Neural progenitor cell (in vitro differentiated cells): Measurements from ENCODE around the gene UBALD2. TPM values are rescaled to one million over a fixed set of nuclear protein-coding genes. Genes with fewer than 3 reads are reported as not detected.

Source experiments
- DNase-seq: peaks from one replicate; pipeline ENCODE4 v3.0.0-alpha.2; 2016; ENCODE audit warnings: low spot score
- H2AFZ ChIP-seq: fragments of 200-600 bp; sonication (generic); replicated peaks from 2 replicates; pipeline ENCODE4 v1.6.1; 2016; ENCODE audit warnings: antibody characterized with exemption
- H3F3A ChIP-seq: fragments of 200-600 bp; sonication (generic); 2 replicates; pipeline ENCODE4 v1.6.1; 2016; ENCODE audit warnings: antibody characterized with exemption, low read depth
- H3K27ac ChIP-seq: fragments of 200-600 bp; sonication (generic); 2 replicates; pipeline ENCODE4 v1.5.1; 2016; ENCODE audit warnings: mild to moderate bottlenecking
- H3K27me3 ChIP-seq: fragments of 200-600 bp; sonication (generic); 2 replicates; pipeline ENCODE4 v1.6.1; 2016; ENCODE audit warnings: mild to moderate bottlenecking, moderate library complexity
- H3K36me3 ChIP-seq: fragments of 200-600 bp; sonication (generic); 2 replicates; pipeline ENCODE4 v1.5.1; 2016
- H3K4me1 ChIP-seq: fragments of 200-600 bp; sonication (generic); 2 replicates; pipeline ENCODE4 v1.6.1; 2016; ENCODE audit warnings: mixed run types
- H3K4me2 ChIP-seq: fragments of 200-600 bp; sonication (generic); 2 replicates; pipeline ENCODE4 v1.6.1; 2016
- H3K4me3 ChIP-seq: fragments of 200-600 bp; sonication (generic); 2 replicates; pipeline ENCODE4 v1.5.1; 2016
- H3K79me2 ChIP-seq: fragments of 200-600 bp; sonication (generic); 2 replicates; pipeline ENCODE4 v1.6.1; 2016; ENCODE audit warnings: low read depth
- H3K9ac ChIP-seq: fragments of 200-600 bp; sonication (generic); 2 replicates; pipeline ENCODE4 v1.6.1; 2016
- H3K9me3 ChIP-seq: fragments of 200-600 bp; sonication (generic); 2 replicates; pipeline ENCODE4 v1.5.1; 2016; ENCODE audit warnings: low read depth
- H4K20me1 ChIP-seq: fragments of 200-600 bp; sonication (generic); 2 replicates; pipeline ENCODE4 v1.6.1; 2016; ENCODE audit warnings: low read depth
- H3K27ac Mint-ChIP-seq: 3 replicates; pipeline ENCODE4 v1.8.0; 2021; ENCODE audit warnings: mixed read lengths
- H3K27me3 Mint-ChIP-seq: 2 replicates; pipeline ENCODE4 v1.8.0; 2022; ENCODE audit warnings: low read depth, mild to moderate bottlenecking, inconsistent platforms, moderate library complexity, mixed read lengths; ENCODE audit not compliant: insufficient read depth
- H3K36me3 Mint-ChIP-seq: 3 replicates; pipeline ENCODE4 v1.8.0; 2021; ENCODE audit warnings: mixed read lengths
- H3K4me1 Mint-ChIP-seq: 3 replicates; pipeline ENCODE4 v1.8.0; 2021; ENCODE audit warnings: mixed read lengths
- H3K4me3 Mint-ChIP-seq: 3 replicates; pipeline ENCODE4 v1.8.0; 2021; ENCODE audit warnings: mild to moderate bottlenecking, moderate library complexity, mixed read lengths
- H3K9me3 Mint-ChIP-seq: 3 replicates; pipeline ENCODE4 v1.8.0; 2020; ENCODE audit warnings: mixed read lengths
- EZH2 ChIP-seq: fragments of 200-600 bp; sonication (generic); IDR thresholded peaks from 2 replicates; pipeline ENCODE4 v1.6.1; 2017; ENCODE audit warnings: antibody characterized with exemption, mild to moderate bottlenecking, moderate library complexity
- EZH2phosphoT487 ChIP-seq: fragments of 200-600 bp; sonication (generic); IDR thresholded peaks from 2 replicates; pipeline ENCODE4 v1.6.1; 2017; ENCODE audit warnings: antibody characterized with exemption
- total RNA-seq: library from RNA; depleted of rRNA; stranded (reverse); fragments of >200 nt; gene quantifications from 2 replicates; pipeline ENCODE4 v1.2.3, GENCODE V29; 2015; ENCODE audit warnings: low replicate concordance
- TF ChIP-seq, protein P1 (sequence below): fragments of 200-600 bp; sonication (generic); IDR thresholded peaks from 2 replicates; pipeline ENCODE4 v1.5.1; 2017; ENCODE audit warnings: antibody characterized with exemption, mild to moderate bottlenecking

UBALD2 gene
- total RNA-seq, 1 donor from 2014 or later = 4.2 TPM

DNA sequence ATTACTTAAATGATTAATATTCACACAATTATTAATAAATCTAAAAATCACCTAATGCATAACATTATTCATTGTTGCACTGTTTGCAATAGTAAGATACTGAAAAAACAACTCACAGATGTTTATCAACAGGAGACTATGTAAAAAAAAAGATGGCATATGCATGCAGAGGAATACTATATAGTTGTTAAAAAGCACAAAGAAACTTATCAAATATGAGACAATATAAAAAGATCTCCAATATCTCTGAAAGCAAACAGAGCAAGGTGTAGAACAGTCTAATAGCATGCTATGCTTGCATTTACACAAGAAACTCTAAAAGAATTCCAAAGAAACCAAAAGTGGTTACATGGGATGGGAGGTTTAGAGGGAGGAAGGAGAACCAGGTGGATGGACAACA lies 28.5 kb upstream of the UBALD2 start:
- Mint-ChIP-seq H3K4me1 (peaks cover 18% of the 10 kb centered on the region), H3K36me3 (no peaks in the 10 kb centered on the region), H3K4me3 (no peak overlapping the region), H3K9me3 (no peaks in the 10 kb centered on the region), H3K27ac (no peak overlapping the region), H3K27me3 (no peaks in the 10 kb centered on the region)
- TF ChIP-seq, protein P1, sequence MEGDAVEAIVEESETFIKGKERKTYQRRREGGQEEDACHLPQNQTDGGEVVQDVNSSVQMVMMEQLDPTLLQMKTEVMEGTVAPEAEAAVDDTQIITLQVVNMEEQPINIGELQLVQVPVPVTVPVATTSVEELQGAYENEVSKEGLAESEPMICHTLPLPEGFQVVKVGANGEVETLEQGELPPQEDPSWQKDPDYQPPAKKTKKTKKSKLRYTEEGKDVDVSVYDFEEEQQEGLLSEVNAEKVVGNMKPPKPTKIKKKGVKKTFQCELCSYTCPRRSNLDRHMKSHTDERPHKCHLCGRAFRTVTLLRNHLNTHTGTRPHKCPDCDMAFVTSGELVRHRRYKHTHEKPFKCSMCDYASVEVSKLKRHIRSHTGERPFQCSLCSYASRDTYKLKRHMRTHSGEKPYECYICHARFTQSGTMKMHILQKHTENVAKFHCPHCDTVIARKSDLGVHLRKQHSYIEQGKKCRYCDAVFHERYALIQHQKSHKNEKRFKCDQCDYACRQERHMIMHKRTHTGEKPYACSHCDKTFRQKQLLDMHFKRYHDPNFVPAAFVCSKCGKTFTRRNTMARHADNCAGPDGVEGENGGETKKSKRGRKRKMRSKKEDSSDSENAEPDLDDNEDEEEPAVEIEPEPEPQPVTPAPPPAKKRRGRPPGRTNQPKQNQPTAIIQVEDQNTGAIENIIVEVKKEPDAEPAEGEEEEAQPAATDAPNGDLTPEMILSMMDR = no peak
- TF ChIP-seq EZH2 (no peak), EZH2phosphoT487 (no peak)
- DNase-seq = no peak
- H3K4me1 ChIP-seq = peaks cover 2% of the 10 kb centered on the region
- peaks cover 6% of the 10 kb centered on the region for H3K79me2 ChIP-seq
- peaks cover 9% of the 10 kb centered on the region for H4K20me1 ChIP-seq
- H3K27ac ChIP-seq = no peak overlapping the region
- no peak overlapping the region for H3K4me3 ChIP-seq
- H3F3A ChIP-seq = peaks cover 22% of the 10 kb centered on the region
- no peak overlapping the region for H3K4me2 ChIP-seq
- H3K36me3 ChIP-seq = no peaks in the 10 kb centered on the region
- H3K9ac ChIP-seq = no peak overlapping the region
- H3K9me3 ChIP-seq = no peaks in the 10 kb centered on the region
- H3K27me3 ChIP-seq = peaks cover 35% of the 10 kb centered on the region
- H2AFZ ChIP-seq = no peak overlapping the region

GRCh38 chr17:76237859-76238313 lies 27.3 kb upstream of the UBALD2 start:
- Histone ChIP-seq H3F3A (peaks cover 29% of the 10 kb centered on the region), H3K4me3 (no peak overlapping the region), H3K4me2 (no peak overlapping the region), H3K27ac (no peak overlapping the region), H3K27me3 (peaks cover 48% of the 10 kb centered on the region), H3K9ac (no peak overlapping the region), H2AFZ (no peak overlapping the region), H3K36me3 (no peaks in the 10 kb centered on the region), H3K4me1 (peaks cover 7% of the 10 kb centered on the region), H4K20me1 (peaks cover 9% of the 10 kb centered on the region), H3K9me3 (no peaks in the 10 kb centered on the region), H3K79me2 (peaks cover 6% of the 10 kb centered on the region)
- peaks cover 18% of the 10 kb centered on the region for H3K4me1 Mint-ChIP-seq
- H3K27me3 Mint-ChIP-seq = peaks cover 6% of the 10 kb centered on the region
- H3K27ac Mint-ChIP-seq = no peak overlapping the region
- no peaks in the 10 kb centered on the region for H3K36me3 Mint-ChIP-seq
- DNase-seq = no peak
- no peaks in the 10 kb centered on the region for H3K9me3 Mint-ChIP-seq
- H3K4me3 Mint-ChIP-seq = peak overlapping the region; percentile 88
- TF ChIP-seq, protein P1 = no peak
- TF ChIP-seq EZH2phosphoT487 (no peak), EZH2 (no peak)

- no peaks in the 10 kb centered on the region for H3K9me3 ChIP-seq
- Mint-ChIP-seq H3K27ac (no peak overlapping the region), H3K4me3 (peak overlapping the region; percentile 88), H3K4me1 (peaks cover 22% of the 10 kb centered on the region), H3K36me3 (no peaks in the 10 kb centered on the region), H3K9me3 (no peaks in the 10 kb centered on the region), H3K27me3 (peaks cover 8% of the 10 kb centered on the region)
- H3F3A ChIP-seq = peaks cover 29% of the 10 kb centered on the region
- TF ChIP-seq, protein P1 = no peak
- TF ChIP-seq EZH2 (no peak), EZH2phosphoT487 (no peak)
- no peak overlapping the region for H3K9ac ChIP-seq
- H3K36me3 ChIP-seq = no peaks in the 10 kb centered on the region
- no peak for DNase-seq
- H3K4me1 ChIP-seq = peaks cover 7% of the 10 kb centered on the region
- peak overlapping the region; percentile 95 for H3K4me2 ChIP-seq
- peaks cover 59% of the 10 kb centered on the region for H3K27me3 ChIP-seq
- H3K79me2 ChIP-seq = peaks cover 6% of the 10 kb centered on the region
- peaks cover 9% of the 10 kb centered on the region for H4K20me1 ChIP-seq
- peak overlapping the region; percentile 98 for H2AFZ ChIP-seq
- peak overlapping the region; percentile 54 for H3K4me3 ChIP-seq
- H3K27ac ChIP-seq = no peak overlapping the region
Measured at GRCh38 chr17:76238847-76239537, 26.2 kb upstream of the UBALD2 start.
